Glomerular visceral epithelial cell (primary cell): ENCODE data around the gene KCNQ2.
"Not testable (repeated sequence)": the region's sequence is repeated elsewhere in the genome, so short reads cannot be mapped to it uniquely, and the experiment has no call there.

Experiments used
- DNase-seq: peaks from one replicate; pipeline ENCODE4 v3.0.0-alpha.2; 2016; ENCODE audit errors: extremely low spot score

KCNQ2 gene

DNA sequence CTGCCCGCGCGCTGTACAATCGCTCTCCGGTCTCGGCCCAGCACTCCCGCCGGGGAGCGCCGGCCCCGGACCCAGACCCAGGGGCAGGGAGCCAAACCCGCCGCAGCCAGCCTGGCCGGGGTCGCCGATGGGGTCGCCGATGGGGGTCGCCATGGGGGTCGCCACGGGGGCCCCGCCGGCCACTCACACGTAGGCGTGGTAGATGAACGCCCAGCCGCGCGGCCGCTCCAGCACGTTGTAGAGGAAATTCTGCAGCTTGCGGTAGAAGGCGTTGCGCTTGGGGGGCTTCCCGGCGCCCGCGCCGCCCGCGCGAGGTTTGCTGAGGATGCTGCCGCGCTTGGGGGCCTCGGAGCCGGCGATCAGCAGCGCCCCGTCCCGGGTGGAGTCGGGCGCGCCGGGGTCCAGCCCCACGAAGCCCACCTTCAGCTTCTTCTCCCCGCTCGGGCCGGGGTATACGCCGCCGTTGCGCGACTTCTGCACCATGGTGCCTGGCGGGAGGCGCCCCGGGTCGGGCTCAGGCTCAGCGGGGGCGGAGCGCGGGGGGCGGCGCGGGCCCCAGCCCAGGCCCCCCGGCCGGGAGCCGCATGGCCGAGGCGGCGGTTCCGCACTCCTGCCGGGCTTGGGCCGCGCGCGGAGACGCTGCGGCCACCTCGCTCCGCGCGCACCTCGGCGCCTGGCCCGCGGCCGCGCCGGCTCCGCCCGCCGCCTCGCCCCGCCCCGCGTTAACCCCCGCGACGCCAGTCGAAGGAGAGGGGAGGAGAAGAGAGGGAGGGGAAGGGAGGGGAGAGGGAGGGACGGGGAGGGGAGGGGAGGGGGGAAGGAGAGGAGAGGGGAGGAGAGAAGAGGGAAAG, at the start of gene KCNQ2:
KCNQ2 (minus strand) TSS at position 675 of the 851 bp plus-strand sequence; CDS start at position 483, 192 bp downstream.
- DNase-seq = no peak

DNA sequence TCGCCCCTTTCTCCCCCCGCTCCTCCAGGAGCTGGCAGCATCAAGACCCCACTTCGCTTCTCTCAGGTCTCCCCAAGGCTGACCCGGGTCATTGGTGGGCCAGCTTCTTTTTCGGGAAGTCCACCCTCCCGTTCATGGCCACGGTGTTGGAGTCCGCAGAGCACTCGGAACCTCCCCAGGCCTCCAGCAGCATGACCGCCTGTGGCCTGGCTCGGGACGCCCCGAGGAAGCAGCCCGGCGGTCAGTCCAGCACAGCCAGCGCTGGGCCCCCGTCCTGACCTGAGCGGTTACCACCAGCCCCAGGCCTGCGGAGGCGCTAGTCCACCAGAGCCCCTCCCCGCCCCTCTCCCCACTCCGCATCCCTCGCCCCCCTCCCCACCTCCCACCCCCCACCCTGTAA, 49.1 kb upstream of the KCNQ2 start:
- DNase-seq = no peak

DNA sequence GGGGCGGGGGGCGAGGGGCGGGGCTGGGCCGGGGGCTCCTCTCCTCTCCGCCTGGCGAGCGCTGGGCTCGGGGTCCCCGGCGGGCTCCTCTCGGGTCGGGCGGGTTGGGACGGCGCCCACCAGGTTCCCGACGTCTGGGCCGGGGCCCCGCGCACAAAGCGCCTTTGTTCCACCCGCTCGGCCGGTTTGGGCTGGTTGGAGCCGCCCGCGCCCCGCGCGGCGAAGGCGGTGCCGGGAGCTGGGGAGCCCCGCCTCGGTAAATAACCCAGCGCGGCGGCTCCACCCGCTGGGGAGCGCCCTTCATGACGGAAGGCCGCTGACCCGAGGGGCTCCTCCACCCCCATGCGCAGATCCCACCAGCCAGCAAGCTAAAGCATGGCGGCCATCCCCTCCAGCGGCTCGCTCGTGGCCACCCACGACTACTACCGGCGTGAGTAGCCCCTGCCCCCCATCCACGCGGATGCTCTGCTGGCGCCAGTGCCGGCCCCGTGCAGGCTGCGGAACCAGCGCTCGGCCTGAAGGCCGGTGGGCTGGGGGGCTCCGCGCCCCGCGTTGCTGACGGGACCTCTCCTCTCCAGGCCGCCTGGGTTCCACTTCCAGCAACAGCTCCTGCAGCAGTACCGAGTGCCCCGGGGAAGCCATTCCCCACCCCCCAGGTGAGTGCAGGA, 48.6 kb upstream of the KCNQ2 start:
- peak; percentile 77 for DNase-seq

DNA sequence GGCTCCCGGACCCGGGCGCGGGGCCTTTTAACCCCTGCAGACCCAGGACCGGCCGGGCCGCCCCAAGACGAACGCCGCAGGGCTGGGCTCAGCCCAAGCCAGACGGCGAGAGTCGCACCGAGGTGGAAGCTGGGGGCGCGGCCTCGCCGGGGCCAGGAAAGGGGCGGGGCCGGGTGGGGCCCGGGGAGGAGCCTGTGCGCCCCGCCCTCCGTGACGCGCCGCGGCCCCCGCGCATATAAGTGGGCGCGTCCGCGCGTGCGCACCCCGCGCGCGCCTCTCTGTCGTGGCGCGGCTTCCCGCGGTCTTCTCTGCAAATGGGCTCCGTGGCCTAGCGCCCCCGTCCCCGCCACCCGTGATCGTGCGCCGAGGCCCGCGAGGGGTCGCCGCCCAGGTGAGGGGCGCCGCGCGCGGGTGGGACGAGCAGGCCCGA, 48.1 kb upstream of the KCNQ2 start, which contains the start of gene PPDPF:
PPDPF (plus strand) TSS at position 262 of the 430 bp plus-strand sequence. CDS start 544 bp downstream, outside the sequence.
- DNase-seq = peak; percentile 92

DNA sequence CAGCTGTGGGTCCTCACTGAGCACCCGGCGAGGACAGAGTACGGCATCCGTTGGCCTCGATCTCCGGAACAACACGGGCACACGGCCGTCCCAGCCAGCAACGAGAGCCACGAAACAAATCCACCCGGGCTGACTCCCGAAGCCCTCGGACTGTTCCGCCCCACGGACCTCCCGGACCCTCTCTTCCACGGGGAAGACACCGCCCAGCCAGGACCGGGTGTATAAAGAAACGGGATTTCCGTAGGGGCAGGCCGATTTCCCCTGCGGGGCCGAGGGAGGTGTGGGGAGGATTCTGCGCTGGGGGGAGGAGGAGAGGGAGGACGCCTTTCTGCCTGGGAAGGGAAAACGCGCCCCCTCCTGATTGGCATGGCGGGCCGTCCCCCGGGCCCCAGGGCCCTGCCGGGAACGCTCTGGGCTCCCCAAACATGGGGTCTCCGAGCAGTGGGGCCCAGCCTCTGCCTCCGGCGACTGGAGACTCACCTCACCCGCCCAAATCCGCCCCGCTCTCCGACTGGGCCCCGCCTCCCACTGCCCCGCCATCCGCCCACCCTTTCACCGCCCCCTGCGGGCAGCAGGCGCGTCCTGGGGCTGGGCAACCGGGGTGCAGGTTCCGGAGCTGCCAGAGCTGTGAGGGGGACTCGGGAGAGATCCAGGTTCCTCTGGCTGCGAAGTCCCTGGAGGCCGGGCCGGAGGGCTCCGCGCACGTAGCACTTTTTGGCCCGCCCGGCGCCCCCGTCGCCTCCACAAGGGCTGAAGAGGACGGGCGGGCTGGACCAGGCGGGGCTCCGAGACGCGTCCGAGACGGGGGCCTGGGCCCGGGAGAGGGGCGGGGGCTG, 47.4 kb upstream of the KCNQ2 start:
- DNase-seq = peak; percentile 74

DNA sequence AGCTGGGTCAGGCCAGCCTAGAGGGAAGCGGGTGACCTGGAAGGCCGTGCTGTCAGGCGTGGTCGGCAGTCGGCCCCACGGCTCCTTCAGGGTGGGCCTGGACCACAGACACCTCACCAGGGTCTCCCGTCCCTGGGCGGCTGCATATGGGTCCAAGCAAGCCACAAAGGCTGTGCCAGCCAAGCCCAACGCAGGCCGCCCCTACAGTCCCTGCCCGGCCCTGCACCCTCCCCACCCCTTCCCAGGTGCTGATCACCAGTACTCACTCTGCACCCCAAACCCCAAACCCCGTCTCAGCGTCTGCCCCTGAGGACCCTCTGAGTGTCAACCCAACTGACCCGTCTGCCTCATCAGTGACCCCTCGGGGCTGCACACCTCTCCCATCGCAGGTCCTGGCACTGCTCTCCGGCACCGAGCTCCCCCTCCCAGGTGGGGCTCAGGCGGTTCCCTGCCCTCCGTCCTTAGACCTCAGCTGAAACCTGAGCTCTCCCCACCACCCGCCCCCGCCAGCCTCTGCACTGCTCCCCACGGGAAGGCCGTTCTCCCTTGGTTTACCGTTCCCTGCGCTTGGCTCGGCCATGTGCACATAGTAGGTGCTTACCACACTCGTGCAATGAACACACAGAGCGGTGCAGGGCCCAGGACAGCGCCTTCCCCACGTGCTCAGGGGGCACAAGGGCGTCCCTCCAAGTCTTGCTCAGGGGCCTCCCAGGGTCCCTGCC, 46.7 kb upstream of the KCNQ2 start:
- no peak for DNase-seq

DNA sequence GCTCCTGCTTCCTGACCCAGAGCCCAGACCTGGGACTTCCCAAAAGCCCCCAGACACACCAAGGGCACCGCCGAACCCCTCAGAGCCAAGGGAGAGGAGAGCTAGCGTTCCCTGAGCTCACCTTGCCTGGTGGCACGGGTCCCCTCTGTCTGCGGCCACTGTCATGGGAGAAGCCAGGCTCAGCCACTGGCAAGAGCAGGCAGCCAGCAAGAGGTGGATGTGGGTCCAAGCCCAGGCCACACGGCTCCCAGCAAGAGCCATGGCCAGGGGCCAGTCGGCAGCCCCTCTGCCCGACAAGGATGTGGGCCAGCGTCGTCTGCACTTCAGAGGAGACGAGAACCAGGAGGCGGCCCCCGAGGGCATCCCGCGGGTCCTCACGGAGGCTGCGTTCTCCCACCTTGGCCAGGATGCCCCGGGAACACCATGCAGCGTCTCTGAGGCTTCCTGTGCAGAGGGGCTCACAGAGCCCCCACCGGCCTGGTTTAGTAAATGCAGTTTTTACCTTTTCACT, 46.0 kb upstream of the KCNQ2 start:
- no peak for DNase-seq

DNA sequence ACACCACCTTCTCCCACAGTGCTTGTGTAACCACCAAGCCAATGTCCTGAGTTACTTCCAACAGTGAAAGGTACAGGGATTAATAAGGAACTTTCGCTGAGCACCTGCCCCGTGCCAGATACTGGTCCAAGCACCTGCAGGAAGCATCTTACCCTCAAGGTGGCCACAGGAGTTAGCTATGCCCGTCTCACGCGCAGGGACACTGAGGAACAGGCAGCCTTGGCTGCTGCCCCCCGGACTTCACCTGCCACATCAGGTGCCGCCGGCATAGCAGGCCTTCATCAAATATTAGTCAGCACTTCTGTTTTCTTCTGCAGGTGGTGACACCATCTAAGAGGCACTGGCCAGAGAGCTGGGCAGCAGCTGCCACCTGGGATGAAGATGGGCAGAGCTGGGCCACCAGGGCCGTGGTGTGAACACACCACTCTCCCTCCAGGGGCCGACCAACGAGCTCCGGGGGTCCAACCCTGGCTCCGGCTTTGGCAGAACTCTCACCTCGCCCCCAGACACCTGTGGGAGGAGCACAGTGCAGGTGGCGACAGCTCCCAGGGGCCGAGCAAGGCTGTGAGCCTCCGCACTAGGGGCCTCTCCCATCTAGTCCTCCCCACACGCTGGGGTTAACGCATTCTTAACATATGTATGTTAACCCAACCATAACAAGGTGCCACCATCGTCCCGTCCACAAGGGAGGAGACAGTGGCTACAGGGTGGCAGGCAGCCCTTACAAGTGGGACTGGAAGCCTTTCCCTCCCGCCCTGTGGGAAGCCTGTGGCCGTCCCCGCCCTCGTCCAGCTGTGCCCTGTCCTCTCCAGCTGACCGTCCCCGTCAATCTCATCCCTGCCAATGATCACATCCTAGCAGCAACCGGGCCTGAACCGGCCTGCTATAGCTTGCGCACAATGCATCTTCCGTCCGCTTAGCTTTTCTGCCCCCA, 45.2 kb upstream of the KCNQ2 start:
- no peak for DNase-seq

DNA sequence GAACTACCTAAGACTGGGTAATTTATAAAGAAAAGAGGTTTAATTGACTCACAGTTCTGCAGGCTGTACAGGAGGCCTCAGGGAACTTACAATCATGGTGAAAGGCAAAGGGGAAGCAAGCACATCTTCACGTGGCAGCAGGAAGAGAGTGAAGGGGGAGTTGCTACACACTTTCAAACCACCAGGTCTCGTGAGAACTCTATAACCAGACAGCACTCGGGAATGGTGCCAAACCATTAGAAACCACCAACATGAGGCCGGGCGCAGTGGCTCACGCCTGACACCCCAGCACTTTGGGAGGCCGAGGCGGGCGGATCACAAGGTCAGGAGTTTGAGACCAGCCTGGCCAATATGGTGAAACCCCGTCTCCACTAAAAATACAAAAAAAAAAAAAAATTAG, 42.1 kb upstream of the KCNQ2 start:
- DNase-seq = not testable (repeated sequence)

DNA sequence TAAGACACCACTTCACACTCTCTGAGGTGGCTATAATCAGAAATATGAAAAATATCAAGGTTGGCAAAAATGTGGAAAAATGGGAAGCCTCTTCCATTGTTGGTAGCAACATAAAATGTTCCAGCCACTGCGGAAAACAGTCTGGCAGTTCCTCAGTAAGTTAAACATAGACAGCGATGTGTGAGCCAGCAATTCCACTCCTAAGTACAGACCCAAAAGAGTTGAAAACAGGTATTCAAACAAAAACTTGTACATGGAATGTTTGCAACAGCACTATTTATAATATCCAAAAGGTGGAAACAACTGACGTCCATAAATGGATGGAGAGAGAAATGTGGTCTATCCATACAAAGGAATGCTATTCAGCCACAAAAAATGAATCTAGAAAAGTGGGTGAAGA, 40.8 kb upstream of the KCNQ2 start:
- DNase-seq = no peak

DNA sequence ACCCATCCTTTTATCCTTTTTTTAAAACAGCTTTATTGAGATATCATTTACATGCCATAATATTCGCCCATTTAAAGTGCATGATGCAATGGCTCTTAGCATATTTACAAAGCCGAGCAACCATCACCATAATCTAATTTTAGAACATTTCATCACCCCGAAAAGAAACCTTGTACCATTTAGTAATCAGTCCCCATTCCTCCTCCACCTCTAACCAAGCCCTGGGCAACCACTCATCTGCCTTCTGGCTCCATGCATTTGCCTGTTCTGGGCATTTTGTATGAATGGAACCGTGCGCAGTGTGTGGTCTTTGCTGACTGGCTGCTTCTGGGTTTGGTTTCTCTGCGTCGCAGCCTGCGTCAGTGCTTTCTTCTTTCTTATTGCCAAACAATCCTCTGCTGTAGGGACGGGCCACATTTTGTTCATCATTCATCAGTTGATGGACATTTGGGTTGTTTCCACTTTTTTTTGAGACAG, 36.7 kb upstream of the KCNQ2 start:
- DNase-seq = no peak

DNA sequence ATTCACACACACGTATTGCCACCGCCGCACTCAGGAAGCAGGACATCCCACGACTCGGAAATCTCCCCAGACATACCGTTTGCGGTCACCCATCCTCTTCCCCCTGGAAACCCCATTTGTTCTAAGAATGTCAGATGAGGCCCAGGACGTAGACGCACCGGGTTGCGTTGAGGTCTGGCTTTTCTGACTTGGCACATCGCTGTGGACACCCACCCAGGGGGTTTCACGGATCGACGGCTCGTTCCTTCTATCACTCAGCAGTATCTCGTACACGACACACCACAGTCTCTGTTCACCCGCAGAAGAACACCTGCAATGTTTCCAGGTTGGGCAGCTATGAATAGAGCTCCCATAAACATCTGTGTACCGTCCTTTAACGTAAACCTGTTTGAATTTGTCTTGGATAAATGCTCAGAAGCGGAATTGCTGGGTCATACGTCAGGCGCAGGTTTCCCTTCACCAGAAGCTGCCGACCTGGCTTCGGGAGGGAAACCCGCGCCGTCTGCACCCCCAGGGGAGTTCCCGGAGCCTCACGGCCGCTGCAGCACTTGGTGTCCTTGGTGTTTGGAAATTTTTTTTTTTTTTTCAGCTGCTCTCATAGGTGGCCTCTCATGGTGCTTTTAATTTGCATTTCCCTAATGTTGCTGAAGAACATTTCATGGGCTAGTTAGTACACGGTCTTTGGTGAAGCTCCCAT, 35.8 kb upstream of the KCNQ2 start:
- no peak for DNase-seq

DNA sequence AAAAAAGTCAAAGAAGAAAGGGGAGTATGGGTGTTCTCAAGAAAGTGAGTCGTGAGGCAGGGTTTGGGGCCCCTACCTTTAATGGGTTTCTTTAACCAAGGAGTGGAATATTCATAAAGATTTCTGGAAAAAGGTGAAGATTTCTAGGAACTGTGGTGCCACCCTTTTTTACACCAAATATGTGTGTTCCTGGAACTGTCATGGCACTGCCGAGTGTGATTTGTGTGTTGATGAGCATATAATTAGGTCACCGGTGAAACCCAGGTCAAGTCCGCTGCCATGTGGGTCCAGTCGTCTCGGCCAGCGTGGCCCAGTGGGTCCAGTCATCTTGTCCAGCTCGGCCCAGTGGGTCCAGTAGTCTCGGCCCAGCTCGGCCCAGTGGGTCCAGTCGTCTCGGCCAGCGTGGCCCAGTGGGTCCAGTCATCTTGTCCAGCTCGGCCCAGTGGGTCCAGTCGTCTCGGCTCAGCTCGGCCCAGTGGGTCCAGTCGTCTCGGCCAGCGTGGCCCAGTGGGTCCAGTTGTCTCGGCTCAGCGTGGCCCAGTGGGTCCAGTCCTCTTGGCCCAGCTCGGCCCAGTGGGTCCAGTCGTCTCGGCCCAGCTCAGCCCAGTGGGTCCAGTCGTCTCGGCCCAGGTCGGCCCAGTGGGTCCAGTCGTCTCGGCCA, 34.8 kb upstream of the KCNQ2 start:
- DNase-seq = no peak

DNA sequence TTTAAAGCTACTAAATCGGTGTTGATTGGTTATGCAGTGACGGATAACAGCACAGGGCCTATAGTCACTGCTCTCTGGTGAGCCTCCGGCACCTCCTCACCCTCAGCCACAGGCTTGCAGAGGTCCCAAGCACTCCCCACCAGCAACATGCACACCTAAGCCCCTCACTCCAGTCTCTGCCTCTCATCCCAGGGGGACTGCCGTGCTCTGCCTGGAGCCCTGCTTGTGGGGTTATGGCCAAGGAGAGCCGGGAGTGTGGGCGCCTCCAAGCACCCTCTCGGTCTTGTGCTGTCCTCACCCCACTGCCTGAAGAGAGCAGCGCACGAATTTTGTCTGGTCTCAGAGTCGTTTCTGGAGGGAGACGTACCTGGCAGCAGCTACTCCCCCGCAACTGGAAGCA, 33.3 kb upstream of the KCNQ2 start:
- DNase-seq = no peak

DNA sequence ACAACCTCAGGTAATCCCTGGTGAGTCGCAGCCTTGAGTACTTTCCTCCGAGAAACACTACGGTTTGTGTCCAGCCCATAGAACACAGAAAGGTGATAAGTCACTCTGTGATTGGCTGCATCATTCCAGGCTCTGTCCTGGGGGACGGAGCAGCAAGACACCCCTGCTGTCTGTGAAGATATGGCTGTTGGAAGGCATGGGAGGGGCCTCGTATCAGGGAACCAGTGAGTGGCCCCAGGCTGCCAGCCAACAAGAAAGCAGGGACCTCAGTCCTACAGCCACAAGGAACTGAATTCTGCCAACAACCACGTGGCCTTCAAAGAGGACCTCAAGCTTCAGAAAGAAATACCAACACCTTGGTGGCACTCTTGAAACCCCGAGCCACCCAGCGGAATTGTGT, 32.8 kb upstream of the KCNQ2 start:
- DNase-seq = no peak

DNA sequence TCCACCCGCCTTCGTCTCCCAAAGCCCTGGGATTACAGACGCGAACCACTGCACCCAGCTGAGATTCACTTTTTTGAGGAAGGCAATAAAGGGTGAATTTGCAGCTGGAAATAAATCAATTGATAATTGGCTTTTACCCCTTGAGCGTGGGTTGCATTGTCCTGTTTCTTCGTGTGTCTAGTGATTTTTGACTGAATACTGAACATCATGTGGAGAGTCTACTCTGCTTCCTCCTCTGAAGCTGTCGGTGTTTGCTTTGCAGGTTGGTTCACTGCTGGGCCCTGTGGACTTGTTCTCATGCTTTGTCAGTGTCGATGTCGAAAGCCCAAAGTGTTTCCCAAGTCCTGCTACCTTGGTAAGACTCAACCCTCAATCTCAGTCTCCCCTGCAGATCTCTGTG, 32.2 kb upstream of the KCNQ2 start:
- DNase-seq = no peak

DNA sequence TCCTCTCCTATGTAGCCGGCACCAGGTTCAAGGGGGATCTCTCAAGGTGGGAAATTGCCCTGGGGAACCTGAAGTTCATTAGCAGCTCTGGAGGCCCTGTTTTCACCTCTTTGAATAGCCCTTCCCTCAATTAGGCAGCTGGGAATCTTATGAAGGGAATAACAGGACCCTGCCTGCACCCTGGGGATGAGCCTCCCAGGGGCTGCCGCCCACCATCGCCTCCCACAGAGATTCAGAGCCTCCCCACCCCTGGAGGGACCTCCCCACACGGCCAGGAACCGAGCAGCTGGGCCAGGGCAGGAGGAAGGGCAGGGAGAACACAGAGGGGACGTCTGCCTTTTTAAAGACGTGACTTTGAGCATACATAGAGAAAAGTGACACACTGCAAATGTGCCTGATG, 31.1 kb upstream of the KCNQ2 start:
- DNase-seq = no peak

DNA sequence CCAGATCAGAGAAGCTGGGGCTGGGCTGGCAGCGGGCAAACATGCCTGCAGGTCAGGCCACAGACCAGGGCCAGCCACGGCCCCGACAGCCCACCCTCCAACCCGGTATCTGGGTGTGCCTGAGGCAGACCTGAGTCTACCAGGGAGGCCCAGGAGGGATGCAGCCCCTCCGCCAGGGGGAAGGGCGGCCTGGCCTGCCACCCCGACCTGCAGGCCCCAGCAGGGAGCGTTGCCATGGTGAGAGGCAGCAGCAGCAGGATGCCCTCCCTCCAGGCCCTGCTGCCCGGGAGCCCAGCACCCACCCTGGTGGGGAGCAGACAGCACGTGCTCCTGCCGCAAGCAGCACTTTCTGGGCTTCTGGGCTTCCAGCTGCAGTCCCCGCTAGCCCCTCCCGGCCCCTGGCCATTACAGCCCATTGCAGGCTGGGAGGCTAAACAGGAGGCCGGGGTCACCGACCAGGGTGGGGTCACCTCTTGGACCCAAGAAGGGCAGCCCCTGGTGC, 30.3 kb upstream of the KCNQ2 start:
- DNase-seq = no peak
